Spinal cord (tissue), 10 donors: ENCODE data around the gene DIP2C. TPM values are rescaled to one million over a fixed set of nuclear protein-coding genes. Genes with fewer than 3 reads are reported as not detected.

ENCODE experiments used
- DNase-seq, 6 donors: peaks; one replicate each; pipeline versions ENCODE4 v3.0.0 to v3.0.0-alpha.2; 2013 to 2015; ENCODE audit warnings: low spot score in 6 of 6, low read depth in 4 of 6
- H3K27ac ChIP-seq: one replicate; pipeline ENCODE4 v1.5.1; 2013; ENCODE audit warnings: low read depth, low read length, control low read depth
- H3K27me3 ChIP-seq: one replicate; pipeline ENCODE4 v1.6.1; 2013; ENCODE audit warnings: low read length; ENCODE audit not compliant: control insufficient read depth, insufficient read depth
- H3K36me3 ChIP-seq: one replicate; pipeline ENCODE4 v1.6.1; 2013; ENCODE audit warnings: low read length; ENCODE audit not compliant: control insufficient read depth, insufficient read depth
- H3K4me1 ChIP-seq: one replicate; pipeline ENCODE4 v1.6.1; 2013; ENCODE audit warnings: low read length; ENCODE audit not compliant: control insufficient read depth, insufficient read depth
- H3K4me3 ChIP-seq: one replicate; pipeline ENCODE4 v1.5.1; 2013; ENCODE audit warnings: low read depth, low read length, control low read depth
- H3K9me3 ChIP-seq: one replicate; pipeline ENCODE4 v1.6.1; 2013; ENCODE audit warnings: low read length; ENCODE audit not compliant: control insufficient read depth, insufficient read depth
- WGBS: methylation state at CpG from one replicate; pipeline ENCODE4 v1.1.5; 2013; ENCODE audit warnings: missing lambda C conversion rate; ENCODE audit not compliant: insufficient coverage; 5-methylcytosine and 5-hydroxymethylcytosine counted together
- polyA plus RNA-seq, 2 donors: library from polyadenylated mRNA; unstranded; fragments of 120-200 nt; gene quantifications; one replicate each; pipeline ENCODE4 v1.2.1, GENCODE V29; 2013; ENCODE audit not compliant: insufficient read length in 2 of 2
- total RNA-seq, 2 donors: library from RNA; depleted of rRNA in 1 of 2; stranded (reverse); fragments of 120-200 nt in 1 of 2; fragments of >200 nt in 1 of 2; gene quantifications; one replicate each; pipeline versions ENCODE4 v1.2.3 to v1.2.4, GENCODE V29; 2013 to 2014
- donor health status: healthy.

The DIP2C gene
- total and polyA plus RNA-seq, 4 donors: 15.4 to 36.3 (median 29.3) TPM

DNA sequence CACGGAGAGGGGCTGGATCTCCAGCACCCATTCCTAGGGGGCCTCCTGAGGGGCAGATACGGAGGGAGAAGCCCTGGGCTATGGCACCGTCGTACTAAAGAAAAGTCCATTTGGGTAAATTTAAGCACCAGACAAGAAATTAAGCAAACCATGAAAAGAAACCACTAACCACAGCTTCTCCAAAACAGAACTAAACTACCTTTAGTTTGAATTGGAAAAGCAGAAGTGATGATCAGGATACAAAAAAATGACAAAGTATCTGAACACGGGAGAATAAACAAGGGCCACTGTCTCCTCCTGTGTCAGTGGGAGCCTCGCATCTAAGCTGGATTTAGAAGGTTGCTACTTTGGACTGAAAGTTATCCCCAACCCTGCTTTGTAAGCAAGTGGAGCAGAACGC is 69.1 kb downstream of the DIP2C start:
- H3K4me1 ChIP-seq: peaks cover 78% of the 10 kb centered on the region
- WGBS: 83% methylated on average over 2 of the region's 7 CpGs
- H3K27me3 ChIP-seq: no peaks in the 10 kb centered on the region
- H3K36me3 ChIP-seq: peaks cover 10% of the 10 kb centered on the region
- no peak for DNase-seq
- H3K9me3 ChIP-seq: no peaks in the 10 kb centered on the region
- H3K4me3 ChIP-seq: no peak overlapping the region
- no peak overlapping the region for H3K27ac ChIP-seq

DNA sequence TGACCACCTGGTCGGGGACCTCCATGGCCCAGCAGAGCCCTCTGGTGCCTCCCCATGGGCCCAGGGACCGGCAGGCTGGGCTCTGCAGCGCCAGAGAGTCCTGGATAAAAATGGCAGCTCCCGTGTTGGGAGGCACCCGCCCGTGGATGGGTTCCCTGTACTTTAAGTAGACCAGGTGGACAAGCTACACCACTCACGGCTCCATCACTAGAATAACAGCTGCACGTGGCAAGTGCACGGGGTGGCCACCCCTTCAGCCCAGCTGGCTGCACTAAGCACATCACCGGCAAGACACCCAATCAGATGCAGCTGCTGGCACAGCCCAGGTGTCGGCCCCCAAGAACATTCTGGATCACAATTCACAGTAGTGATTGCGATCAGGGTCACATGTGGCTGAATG is 69.8 kb downstream of the DIP2C start:
- Histone ChIP-seq H3K27ac (no peak overlapping the region), H3K9me3 (no peaks in the 10 kb centered on the region), H3K36me3 (peaks cover 10% of the 10 kb centered on the region), H3K4me3 (no peak overlapping the region), H3K27me3 (no peaks in the 10 kb centered on the region), H3K4me1 (peaks cover 78% of the 10 kb centered on the region)
- 95% methylated on average over 11 of the region's 12 CpGs for WGBS
- no peak for DNase-seq

GRCh38 chr10:618229-618989 is 71.1 kb downstream of the DIP2C start:
- no peak for DNase-seq
- WGBS: 64% methylated on average over 18 of the region's 22 CpGs
- Histone ChIP-seq H3K27ac (no peak overlapping the region), H3K27me3 (no peaks in the 10 kb centered on the region), H3K36me3 (peaks cover 10% of the 10 kb centered on the region), H3K4me1 (peaks cover 78% of the 10 kb centered on the region), H3K9me3 (no peaks in the 10 kb centered on the region), H3K4me3 (no peak overlapping the region)

- DNase-seq: no peak
- WGBS: 96% methylated on average over 9 of the region's 10 CpGs
- H3K4me1 ChIP-seq: peaks cover 80% of the 10 kb centered on the region
- H3K9me3 ChIP-seq: no peaks in the 10 kb centered on the region
- H3K27ac ChIP-seq: no peak overlapping the region
- no peak overlapping the region for H3K4me3 ChIP-seq
- H3K27me3 ChIP-seq: no peaks in the 10 kb centered on the region
- H3K36me3 ChIP-seq: peaks cover 7% of the 10 kb centered on the region
Observed at GRCh38 chr10:617471-617870, 72.0 kb downstream of the DIP2C start.

GRCh38 chr10:615583-616152 is 73.8 kb downstream of the DIP2C start:
- 31% methylated on average over 13 of the region's 13 CpGs for WGBS
- Histone ChIP-seq H3K4me3 (no peak overlapping the region), H3K4me1 (peaks cover 73% of the 10 kb centered on the region), H3K27ac (no peak overlapping the region), H3K27me3 (no peaks in the 10 kb centered on the region), H3K9me3 (no peaks in the 10 kb centered on the region), H3K36me3 (no peaks in the 10 kb centered on the region)
- peak in 1 of 6 donors; percentile 79 for DNase-seq

GRCh38 chr10:614790-615582 is 74.5 kb downstream of the DIP2C start:
- Histone ChIP-seq H3K4me3 (no peak overlapping the region), H3K27ac (peak overlapping the region; percentile 47), H3K9me3 (no peaks in the 10 kb centered on the region), H3K36me3 (no peaks in the 10 kb centered on the region), H3K27me3 (no peaks in the 10 kb centered on the region), H3K4me1 (peaks cover 70% of the 10 kb centered on the region)
- 56% methylated on average over 22 of the region's 23 CpGs for WGBS
- peak in 2 of 6 donors; percentile 59 to 72 for DNase-seq

DNA sequence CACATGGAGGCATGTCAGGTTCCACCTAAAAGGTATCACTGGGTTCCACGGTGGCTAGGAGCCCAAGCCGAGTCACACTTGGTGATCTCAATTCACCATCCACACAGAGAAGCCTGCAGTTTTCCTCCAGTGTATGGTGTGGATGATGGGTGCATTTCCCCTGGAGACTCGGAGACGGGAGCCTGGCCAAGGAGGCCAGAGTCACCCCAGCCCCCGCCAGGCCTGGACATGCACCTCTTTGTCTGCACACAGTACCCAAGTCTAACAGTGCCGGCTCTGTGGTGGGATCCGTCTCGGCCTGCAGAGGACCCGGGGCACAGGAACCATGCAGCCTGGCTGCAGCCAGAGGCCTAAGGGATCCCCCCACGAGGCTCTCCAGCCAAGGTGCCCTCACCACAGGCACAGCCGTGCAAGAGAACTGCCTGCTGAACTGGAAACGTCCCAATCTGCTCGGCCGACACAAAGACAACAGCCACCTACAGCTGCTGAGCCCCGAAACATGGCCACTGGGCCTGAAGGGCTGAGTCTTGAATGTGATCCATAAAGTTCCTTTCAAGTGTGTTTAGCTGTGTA is 75.2 kb downstream of the DIP2C start:
- Histone ChIP-seq H3K36me3 (no peaks in the 10 kb centered on the region), H3K4me3 (no peak overlapping the region), H3K9me3 (no peaks in the 10 kb centered on the region), H3K27ac (peak overlapping the region; percentile 47), H3K27me3 (no peaks in the 10 kb centered on the region), H3K4me1 (peaks cover 65% of the 10 kb centered on the region)
- WGBS: 35% methylated on average over 9 of the region's 15 CpGs
- peak in 1 of 6 donors; percentile 53 for DNase-seq

GRCh38 chr10:613271-614138 is 76.0 kb downstream of the DIP2C start:
- whole genome bisulfite sequencing: 67% methylated on average over 17 of the region's 19 CpGs
- Histone ChIP-seq H3K9me3 (no peaks in the 10 kb centered on the region), H3K4me3 (no peak overlapping the region), H3K27ac (no peak overlapping the region), H3K36me3 (no peaks in the 10 kb centered on the region), H3K4me1 (peaks cover 63% of the 10 kb centered on the region), H3K27me3 (no peaks in the 10 kb centered on the region)
- peak in 2 of 6 donors; percentile 41 to 73 for DNase-seq

- H3K27me3 ChIP-seq: no peaks in the 10 kb centered on the region
- no peaks in the 10 kb centered on the region for H3K36me3 ChIP-seq
- no peak for DNase-seq
- no peaks in the 10 kb centered on the region for H3K9me3 ChIP-seq
- WGBS: 66% methylated on average over 9 of the region's 10 CpGs
- H3K4me1 ChIP-seq: peaks cover 59% of the 10 kb centered on the region
- no peak overlapping the region for H3K27ac ChIP-seq
- no peak overlapping the region for H3K4me3 ChIP-seq
Observed at GRCh38 chr10:612696-613095, 76.8 kb downstream of the DIP2C start.
